Psoas muscle (tissue), 8 donors: Measurements from ENCODE around the gene EIF5. TPM values are rescaled to one million over a fixed set of nuclear protein-coding genes. Genes with fewer than 3 reads are reported as not detected.

Experiments
- ATAC-seq, 4 donors: fragments of 200-7000 bp; cut with Tn5 transposase; one replicate each; pipeline ENCODE4 v1.9.1; 2020; ENCODE audit warnings: moderate library complexity in 3 of 4, mild to moderate bottlenecking in 2 of 4
- DNase-seq, 2 donors: peaks; one replicate each; pipeline ENCODE4 v3.0.0-alpha.2; 2020
- H3K27ac ChIP-seq: fragments of 200-600 bp; one replicate; pipeline ENCODE4 v1.8.0; 2022
- H3K27me3 ChIP-seq, 3 donors: fragments of 200-600 bp in 1 of 3; one replicate each; pipeline versions ENCODE4 v1.6.1 to v1.8.0; 2013 to 2022; ENCODE audit warnings: low read length in 2 of 3, mild to moderate bottlenecking in 2 of 3, moderate library complexity in 1 of 3; ENCODE audit not compliant: insufficient read depth in 3 of 3
- H3K36me3 ChIP-seq, 2 donors: fragments of 200-600 bp in 1 of 2; one replicate each; pipeline versions ENCODE4 v1.6.1 to v1.8.0; 2013 to 2022; ENCODE audit warnings: low read depth in 1 of 2, mild to moderate bottlenecking in 1 of 2, moderate library complexity in 1 of 2; ENCODE audit not compliant: insufficient read depth in 1 of 2
- H3K4me1 ChIP-seq: fragments of 200-600 bp; one replicate; pipeline ENCODE4 v1.8.0; 2022
- H3K4me3 ChIP-seq: fragments of 200-600 bp; one replicate; pipeline ENCODE4 v1.8.0; 2022; ENCODE audit warnings: mild to moderate bottlenecking
- H3K9me3 ChIP-seq: fragments of 200-600 bp; one replicate; pipeline ENCODE4 v1.8.0; 2022
- CTCF ChIP-seq: fragments of 200-600 bp; IDR thresholded peaks from one replicate; pipeline ENCODE4 v1.8.0; 2022; ENCODE audit warnings: antibody characterized with exemption
- WGBS, 3 donors: extraction: QIAGEN DNeasy Blood & Tissue Kit; methylation state at CpG; one replicate each; pipeline versions ENCODE4 v1.1.6 to v1.1.7; 2013; 5-methylcytosine and 5-hydroxymethylcytosine counted together
- intact Hi-C, 2 donors: fragments of 100-400 bp; cut with DNase I; formaldehyde crosslinking; loops; one replicate each; pipeline versions ENCODE4 v1.11.0 to v1.14.2; 2022
- polyA plus RNA-seq, 3 donors: library from polyadenylated mRNA; stranded (reverse); fragments of 200-250 nt; gene quantifications; one replicate each; pipeline ENCODE4 v1.2.3, GENCODE V29; 2013
- total RNA-seq, 4 donors: library from RNA; stranded (reverse); fragmentation: NEBNext Ultra II Directional in 2 of 4; extraction: Animal tissue kit (Norgen Biotek cat#: 25700) in 2 of 4; gene quantifications; one replicate each; pipeline versions ENCODE4 v1.2.1 to v1.2.4, GENCODE V29; 2021 to 2023
- donor health status: healthy with polysubstance abuse.
- donor health status: DM: no; HTN: no; CAD: no; lungs with moderate emphysema.
- donor health status: Bipolar disorder and iron deficiency.
- donor health status: healthy.
- donor health status: DM: yes; HTN: yes; CAD: no.
- donor health status: DM: no; HTN: no; CAD: no.
- donor health status: DM: no; HTN: no; CAD: no.
- donor health status: DM: yes; HTN: yes; CAD: no.

The EIF5 gene
- total and polyA plus RNA-seq, 7 donors, result 163 to 535 (median 381) TPM

- Histone ChIP-seq H3K4me1 (peaks cover 29% of the 10 kb centered on the region), H3K9me3 (no peaks in the 10 kb centered on the region), H3K4me3 (peak overlapping the region; percentile 98), H3K27me3 (no peaks in the 10 kb centered on the region), H3K36me3 (no peaks in the 10 kb centered on the region), H3K27ac (peak overlapping the region; percentile 99)
- intact Hi-C loops, result no loop called here
- no peak for TF ChIP-seq CTCF
- ATAC-seq (no peak), DNase-seq (no peak)
- WGBS, 3 donors, result 8 to 10% (median 9%) methylated on average over 9 of the region's 9 CpGs
Measured at GRCh38 chr14:103386713-103387329, 52.8 kb downstream of the EIF5 start.

GRCh38 chr14:103388664-103389063 is 54.6 kb downstream of the EIF5 start:
- Histone ChIP-seq H3K4me3 (peak overlapping the region; percentile 98), H3K36me3 (no peaks in the 10 kb centered on the region), H3K27ac (peak overlapping the region; percentile 99), H3K9me3 (no peaks in the 10 kb centered on the region), H3K27me3 (no peaks in the 10 kb centered on the region), H3K4me1 (peaks cover 47% of the 10 kb centered on the region)
- WGBS, 3 donors, result 97 to 100% (median 100%) methylated on average over 1 of the region's 1 CpG
- ATAC-seq (no peak), DNase-seq (no peak)
- intact Hi-C loops, result no loop called here
- TF ChIP-seq CTCF, result no peak

GRCh38 chr14:103390605-103391004 is 56.6 kb downstream of the EIF5 start:
- intact Hi-C loops, result loop anchor here in 1 of 2 donors (5.0 kb wide), 1 partner anchor 52 kb away; no protein-coding TSS in a partner anchor
- no peaks in the 10 kb centered on the region for H3K36me3 ChIP-seq
- no peak for TF ChIP-seq CTCF
- no peak for ATAC-seq
- no peaks in the 10 kb centered on the region for H3K27me3 ChIP-seq
- H3K4me3 ChIP-seq, result no peak overlapping the region
- DNase-seq, result no peak
- H3K9me3 ChIP-seq, result no peaks in the 10 kb centered on the region
- 76 to 91% (median 86%) methylated on average over 4 of the region's 4 CpGs for WGBS, 3 donors
- H3K4me1 ChIP-seq, result peaks cover 60% of the 10 kb centered on the region
- H3K27ac ChIP-seq, result no peak overlapping the region

GRCh38 chr14:103391048-103391447 is 57.0 kb downstream of the EIF5 start:
- no peak for DNase-seq
- peaks cover 65% of the 10 kb centered on the region for H3K4me1 ChIP-seq

More at GRCh38 chr14:103391048-103391447, 57.0 kb downstream of the EIF5 start:
- intact Hi-C loops, result loop anchor here in 1 of 2 donors (5.0 kb wide), 1 partner anchor 51 kb away; no protein-coding TSS in a partner anchor
- TF ChIP-seq CTCF, result peak; percentile 55
- Histone ChIP-seq H3K9me3 (no peaks in the 10 kb centered on the region), H3K27ac (no peak overlapping the region), H3K36me3 (no peaks in the 10 kb centered on the region), H3K4me3 (no peak overlapping the region), H3K27me3 (no peaks in the 10 kb centered on the region)
- peak in 1 of 4 donors; percentile 15 for ATAC-seq
- WGBS, 3 donors, result 23 to 26% (median 24%) methylated on average over 4 of the region's 4 CpGs
